Hematopoietic multipotent progenitor cell treated with erythropoietin and hydrocortisone succinate and interleukin-3 and kit ligand, for 15 days (in vitro differentiated cells): ENCODE measurements around the gene BDP1.
A peak's percentile ranks its signal among the peaks of the same experiment; 100 is the strongest.
"Not testable (repeated sequence)": the region's sequence is repeated elsewhere in the genome, so short reads cannot be mapped to it uniquely, and the experiment has no call there.

Experiments
- DNase-seq: peaks from one replicate; pipeline ENCODE4 v3.0.0-alpha.2; 2015; ENCODE audit warnings: low spot score

BDP1 gene

DNA sequence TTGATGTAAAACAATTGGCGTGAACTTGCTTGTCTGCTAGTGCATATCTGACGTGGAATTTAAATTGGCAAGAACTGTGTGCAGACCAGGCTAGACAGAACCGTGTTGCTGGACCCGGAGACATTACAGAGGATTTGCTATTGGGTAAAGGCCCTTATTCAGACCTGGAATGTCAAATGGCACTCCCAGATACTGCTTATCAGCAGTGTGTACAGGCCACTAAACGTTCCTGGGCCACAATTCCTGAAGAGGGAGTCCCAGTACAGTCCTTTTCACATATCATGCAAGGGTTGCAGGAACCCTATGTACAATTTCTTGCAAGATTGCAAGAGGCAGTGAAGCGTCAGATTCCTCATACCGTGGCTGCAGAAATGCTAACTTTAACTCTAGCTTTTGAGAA is 118.1 kb downstream of the BDP1 start:
- no peak for DNase-seq

DNA sequence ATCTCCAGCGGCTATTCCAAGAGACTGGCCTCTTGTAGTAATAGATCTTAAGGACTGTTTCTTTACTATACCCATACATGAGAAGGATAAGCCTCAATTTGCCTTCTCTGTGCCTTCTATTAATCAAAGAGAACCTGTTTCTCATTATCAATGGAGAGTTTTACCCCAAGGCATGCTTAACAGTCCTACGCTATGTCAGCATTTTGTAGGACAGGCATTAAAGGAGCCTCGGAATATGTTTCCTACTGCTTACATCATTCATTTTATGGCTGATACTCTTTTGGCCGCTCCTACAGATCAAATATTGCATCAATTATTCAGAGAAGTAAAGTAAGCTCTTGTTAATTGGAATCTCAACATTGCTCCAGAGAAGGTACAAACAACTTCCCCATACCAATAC is 120.1 kb downstream of the BDP1 start:
- DNase-seq = not testable (repeated sequence)

DNA sequence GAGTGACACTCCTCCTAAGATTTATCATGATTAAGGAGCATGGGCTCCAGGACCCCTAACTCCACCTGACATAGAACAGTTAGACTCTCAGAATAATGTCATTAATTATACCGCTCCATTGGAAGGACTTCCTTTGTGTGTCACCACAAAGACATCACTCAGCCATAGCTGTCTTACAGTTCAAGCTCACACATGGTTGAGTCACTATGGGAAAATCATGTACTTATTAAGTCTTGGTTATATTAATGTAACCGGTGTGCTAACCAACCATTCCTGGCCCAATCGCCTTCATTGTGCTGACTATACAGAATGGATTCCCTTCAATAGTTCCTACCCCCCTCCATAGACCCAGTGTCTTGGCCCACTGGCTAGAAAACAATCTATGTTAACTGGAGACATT is 120.8 kb downstream of the BDP1 start:
- no peak for DNase-seq

DNA sequence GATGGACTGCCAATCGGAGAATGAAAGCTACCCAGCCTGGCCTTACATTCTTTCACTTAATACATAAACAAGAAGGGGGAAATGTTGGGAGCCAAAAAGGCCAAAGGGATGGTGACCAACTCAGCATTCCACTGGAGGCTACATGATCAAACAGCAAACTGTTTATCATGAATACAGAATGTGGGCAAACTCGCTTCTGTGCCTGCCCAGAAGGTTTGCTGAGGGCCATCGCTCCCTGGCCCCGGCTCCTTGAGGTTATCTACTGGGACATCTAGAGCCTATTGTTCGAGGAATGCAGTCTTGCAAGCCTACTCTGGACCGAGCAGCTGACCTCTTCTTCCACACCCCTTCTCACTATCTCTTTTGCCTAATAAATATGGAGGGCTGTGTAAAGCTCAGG is 122.4 kb downstream of the BDP1 start:
- not testable (repeated sequence) for DNase-seq

DNA sequence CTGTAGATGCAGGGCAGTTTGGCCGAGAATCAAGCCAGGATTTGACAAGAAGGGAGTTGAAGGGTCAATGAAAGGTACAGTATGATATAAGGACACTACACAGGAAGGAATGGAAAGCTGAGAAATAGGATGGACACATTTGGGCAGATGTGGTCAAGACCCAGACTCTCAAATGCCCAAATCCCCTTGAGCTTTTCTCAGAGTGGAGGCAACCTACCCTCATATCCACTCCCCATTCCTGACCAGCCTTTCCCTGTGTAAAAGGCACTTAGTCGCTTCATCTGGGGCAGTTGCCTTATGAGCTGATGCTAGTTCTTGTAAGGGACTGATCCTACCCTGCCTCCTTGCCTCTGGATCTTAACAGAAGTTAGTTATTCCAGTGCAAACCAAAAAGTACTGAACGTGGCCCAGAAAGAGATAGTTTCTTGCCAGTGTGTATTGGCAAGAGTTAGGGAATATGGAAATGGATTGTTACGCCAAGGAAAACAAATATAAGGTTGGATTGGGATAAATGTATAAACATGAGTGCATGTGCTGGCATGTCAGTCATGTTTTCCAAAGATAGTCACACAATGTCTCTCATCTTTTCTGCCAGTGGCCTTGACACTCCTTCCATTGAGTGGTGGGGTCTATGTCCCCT is 127.6 kb downstream of the BDP1 start:
- DNase-seq = no peak

DNA sequence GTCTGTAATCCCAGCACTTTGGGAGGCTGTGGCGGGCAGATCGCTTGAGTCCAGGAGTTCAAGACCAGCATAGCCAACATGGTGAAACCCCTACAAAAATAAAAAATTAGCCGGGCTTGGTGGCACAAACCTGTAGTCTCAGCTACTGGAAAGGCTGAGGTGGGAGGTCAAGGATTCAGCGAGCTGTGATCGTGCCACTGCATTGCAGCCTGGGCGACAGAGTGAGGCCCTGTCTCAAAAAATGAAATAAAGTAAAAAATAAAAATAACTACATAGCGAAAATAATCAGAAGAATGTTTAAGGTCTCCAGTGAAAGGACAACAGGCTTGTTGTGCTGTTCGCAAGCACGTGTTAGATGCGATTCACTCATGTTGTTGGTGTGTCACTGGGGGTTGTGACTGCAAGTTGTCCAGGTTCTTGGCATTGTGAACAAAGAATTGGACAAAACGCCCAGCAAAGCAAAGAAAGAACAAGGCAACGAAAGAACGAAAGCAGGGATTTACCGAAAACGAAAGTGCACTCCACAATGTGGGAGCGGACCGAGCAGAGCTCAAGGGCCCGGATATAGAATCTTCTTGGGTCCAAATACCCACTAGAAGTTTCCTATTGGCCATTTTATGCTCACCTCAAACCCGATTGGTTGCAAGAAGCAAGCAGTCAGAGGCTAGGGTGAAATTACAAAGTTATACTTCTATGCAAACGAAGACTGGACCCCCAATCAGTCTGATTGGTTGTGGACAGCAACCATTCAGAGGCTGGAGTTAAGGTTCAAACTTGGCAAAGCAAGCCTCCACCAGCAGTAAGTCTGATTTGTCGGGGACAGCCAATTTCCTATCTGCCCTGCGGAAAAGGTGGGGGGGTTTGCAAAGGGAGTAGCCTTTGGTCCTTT is 130.8 kb downstream of the BDP1 start:
- DNase-seq = no peak

DNA sequence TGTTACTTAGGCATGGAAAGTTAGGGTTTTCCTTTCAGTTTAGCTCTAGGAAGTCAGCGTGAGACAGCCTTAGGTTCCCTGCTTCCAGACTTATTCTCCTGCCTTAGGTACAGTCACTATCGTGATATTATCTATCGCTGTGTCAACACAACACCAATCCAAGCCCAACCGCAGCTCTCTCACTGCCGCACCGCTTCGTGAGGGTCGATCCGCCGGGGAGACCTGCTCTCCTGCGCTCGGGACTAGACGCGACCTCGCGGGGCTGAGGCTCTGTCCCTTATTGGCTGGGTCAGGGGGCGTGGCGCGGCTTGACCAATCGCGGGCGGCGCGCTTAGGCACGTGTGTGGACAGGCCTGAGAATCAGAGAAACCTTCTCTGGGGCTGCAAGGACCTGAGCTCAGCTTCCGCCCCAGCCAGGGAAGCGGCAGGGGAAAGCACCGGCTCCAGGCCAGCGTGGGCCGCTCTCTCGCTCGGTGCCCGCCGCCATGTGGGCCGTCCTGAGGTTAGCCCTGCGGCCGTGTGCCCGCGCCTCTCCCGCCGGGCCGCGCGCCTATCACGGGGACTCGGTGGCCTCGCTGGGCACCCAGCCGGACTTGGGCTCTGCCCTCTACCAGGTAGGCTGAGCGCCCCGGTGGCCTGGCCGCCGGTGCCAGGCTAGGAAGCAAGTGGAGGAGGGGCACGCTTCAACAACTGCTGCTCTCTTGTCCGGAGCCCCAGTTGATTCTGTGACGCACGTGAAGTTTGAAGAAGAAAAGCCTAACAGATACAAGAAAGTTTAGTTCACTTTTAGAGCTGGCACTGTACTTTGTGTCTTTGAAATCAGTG is 131.7 kb downstream of the BDP1 start, which contains the start of gene MCCC2:
Gene MCCC2 (plus strand): TSS at position 400 of the 825 bp plus-strand sequence. CDS start 86 bp downstream, at position 486.
- DNase-seq = peak; percentile 91

DNA sequence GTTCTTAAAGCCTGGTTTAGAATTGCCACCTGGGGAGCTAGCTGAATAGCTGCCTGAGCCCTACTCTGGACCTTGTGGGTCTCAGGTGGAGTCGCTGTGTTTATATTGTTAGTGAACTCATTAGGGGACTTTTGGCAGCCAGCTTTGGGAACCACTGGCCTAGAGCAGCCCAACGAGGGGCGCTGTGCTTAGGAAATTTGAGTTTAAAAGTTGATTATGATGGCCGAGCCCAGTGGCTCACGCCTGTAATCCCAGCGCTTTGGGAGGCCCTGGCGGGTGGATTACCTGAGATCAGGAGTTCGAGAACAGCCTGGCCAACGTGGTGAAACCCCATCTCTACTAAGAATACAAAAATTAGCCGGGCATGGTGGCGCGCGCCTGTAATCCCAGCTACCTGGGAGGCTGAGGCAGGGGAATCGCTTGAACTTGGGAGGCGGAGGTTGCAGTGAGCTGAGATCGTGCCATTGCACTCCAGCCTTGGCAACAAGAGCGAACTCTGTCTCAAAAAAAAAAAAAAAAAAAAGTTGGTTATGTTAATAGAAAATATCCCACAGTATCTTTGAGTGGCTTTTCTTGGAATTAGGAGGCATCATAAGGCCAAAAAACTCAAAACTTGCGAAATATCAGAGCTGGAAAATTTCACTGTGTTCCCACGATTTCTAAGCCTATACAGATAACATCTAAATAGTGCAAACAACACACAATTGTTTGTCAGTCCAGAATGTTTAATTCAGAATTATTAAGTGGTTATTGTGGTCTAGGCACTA is 132.5 kb downstream of the BDP1 start:
- peak; percentile 6 for DNase-seq

DNA sequence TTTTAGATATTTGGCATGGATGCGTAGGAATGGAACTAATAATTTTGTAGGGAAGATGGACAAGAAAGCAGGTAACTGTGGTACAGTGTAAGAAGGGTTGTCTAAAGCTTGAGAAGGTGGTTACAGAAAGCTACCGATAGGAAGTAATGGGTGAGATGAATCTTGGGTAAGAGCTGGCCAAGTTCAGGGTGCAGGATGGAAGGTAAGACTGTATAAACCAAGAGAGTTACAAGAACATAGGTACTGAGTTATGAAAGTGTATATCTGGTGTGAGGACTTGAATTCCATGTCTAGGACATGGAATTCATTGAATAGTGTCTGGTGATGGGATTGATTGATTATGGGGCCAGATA is 133.1 kb downstream of the BDP1 start:
- no peak for DNase-seq

DNA sequence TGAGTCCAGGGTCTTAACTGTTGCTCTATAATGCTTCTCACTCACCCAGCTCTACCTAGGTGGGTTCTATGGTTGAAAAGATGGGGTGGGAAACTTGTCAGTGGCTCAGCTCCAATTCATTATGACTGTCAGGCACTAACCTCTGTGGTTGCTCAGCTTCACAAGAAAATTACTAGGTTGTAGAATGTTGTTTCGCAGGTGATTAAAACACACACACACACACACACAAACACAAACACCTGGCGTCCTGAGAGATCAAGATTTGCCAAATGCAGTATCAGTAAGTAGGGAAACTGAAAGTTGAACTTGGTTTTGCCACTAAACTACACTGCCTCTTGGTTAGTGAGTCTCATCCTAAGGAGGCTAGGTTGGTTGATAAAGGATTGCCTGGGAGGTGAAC is 134.5 kb downstream of the BDP1 start:
- no peak for DNase-seq

DNA sequence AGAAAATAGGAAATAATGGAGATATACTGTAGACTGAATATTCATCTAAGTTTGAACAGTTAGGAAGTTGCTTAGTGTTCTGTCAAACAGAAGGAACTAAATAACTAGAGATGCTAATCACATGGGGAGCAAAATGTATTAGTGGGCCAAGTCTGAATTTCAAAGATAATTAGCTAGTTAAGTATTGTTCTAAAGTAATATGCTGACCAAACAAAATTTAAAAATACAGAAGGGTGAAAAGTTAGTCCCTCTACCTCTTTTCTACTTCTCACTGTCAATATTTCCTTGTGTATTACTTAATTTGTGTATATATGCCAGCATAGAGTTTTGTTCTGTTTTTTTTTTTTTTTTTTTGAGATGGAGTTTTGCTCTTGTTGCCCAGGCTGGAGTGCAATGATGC is 135.6 kb downstream of the BDP1 start:
- no peak for DNase-seq

DNA sequence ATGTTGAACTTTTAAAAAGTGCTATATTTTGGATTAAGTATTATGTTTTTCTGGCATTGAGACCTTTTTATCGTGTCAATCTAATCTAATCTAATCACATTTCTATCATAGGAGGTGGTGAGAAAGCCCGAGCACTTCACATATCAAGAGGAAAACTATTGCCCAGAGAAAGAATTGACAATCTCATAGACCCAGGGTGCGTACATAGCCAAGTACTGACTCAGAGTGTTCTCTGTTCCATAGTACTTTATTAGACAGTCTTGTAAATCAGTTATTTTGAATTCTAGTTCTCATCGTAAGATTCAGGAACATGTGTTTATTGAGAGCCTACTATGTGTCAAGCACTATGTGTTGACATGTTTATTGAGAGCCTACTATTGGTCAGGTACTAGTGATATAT is 140.7 kb downstream of the BDP1 start:
- DNase-seq = no peak

DNA sequence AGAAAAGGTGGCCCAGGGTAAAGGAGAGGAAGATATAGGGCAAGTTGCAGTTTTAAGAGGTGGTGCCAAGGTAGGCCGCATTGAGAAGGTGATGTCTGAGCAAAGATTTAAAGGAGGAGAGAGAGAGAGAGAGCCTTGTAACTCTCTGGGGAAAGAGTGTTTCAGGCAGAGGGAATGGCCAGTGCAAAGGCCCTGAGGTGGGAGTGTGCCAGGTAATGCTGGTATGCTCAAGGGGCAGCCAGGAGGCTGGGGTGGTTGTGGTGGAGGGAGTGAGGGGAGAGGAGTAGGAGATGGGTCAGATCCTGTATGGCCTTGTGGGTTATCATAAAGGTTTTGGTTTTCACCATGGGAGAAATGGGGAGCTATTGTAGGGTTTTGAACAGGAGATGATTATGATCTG is 141.6 kb downstream of the BDP1 start:
- no peak for DNase-seq

DNA sequence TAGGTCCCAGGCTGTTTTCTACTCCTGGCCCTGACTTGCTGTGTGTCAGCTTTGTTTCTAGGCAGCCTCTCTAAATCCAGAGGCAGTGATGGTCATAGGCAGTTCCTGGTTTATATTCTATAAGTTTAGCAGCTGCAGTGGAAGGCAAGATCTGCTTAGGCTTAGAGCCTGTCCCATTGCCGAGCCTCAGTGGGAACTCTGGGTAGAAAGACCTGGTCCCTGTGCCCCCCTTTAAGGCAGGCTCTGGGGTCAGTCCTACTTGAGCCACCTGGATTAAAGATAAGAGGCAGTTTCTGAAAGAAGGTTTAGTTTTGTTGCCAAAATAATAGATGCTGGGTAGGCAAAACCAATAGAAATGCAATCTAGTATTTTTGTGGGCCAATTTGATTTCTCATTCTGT is 145.3 kb downstream of the BDP1 start:
- DNase-seq = no peak

DNA sequence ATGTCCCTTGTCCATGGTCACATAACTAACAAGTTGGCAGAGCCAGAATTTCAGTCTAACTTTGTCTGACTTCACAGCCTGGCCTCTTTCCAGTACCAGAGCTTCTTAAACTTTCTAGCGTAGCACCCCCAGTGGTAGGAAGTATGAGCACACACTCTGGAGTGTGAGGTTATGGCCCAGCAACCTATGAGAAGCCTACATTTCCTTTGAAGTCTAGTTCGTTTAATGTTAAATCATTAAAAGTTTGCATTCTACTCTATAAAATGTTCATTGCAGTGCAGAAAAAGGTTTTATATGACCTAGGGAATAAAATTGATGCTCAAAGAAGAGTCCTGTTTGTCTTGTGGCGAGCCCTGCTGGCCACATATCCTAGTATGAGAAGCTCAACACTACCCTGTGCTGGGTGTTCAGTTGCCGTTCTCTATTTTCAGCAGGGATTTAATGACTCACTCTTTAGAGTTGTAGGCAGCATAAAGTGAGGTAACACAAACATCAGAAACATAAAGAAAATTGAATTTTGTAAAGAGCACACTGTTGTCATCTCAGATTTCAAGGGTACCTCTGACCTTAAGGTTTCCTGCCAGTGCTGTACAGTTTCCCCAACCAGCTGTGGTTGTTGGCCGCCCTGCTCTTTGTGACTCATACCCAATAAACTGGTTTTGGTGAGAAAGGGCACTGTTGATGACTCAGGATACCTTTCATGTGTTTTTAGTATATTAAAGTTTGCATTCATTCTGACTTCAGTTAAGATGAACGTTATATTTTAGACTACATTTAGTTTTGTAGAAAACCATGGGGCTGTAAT is 146.0 kb downstream of the BDP1 start:
- DNase-seq = peak; percentile 65

DNA sequence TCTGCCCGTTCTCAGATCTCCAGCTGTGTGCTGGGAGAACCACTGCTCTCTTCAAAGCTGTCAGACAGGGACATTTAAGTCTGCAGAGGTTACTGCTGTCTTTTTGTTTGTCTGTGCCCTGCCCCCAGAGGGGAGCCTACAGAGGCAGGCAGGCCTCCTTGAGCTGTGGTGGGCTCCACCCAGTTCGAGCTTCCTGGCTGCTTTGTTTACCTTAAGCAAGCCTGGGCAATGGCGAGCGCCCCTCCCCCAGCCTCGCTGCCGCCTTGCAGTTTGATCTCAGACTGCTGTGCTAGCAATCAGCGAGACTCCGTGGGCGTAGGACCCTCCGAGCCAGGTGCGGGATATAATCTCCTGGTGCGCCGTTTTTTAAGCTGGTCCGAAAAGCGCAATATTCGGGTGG is 154.5 kb downstream of the BDP1 start:
- DNase-seq = not testable (repeated sequence)

DNA sequence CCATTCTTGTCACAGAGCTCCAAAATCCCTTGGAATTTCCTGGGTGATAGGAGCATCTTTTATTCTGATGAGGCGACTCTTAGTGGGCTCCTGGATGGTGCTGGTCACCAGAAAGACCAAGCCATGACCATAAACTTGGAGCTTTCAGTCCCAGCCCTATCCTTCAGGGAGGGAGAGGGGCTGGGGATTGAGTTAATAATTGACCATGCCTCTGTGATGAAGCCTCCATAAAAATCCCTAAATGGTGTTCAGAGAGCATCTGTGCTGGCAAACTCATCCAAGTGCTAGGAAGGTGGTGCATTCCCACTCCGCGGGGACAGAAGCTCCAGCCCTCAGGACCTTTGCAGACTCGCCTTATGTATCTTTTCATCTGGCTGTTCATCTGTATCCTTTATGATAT is 160.4 kb downstream of the BDP1 start:
- no peak for DNase-seq
